Loucy (cell line): ENCODE measurements around the gene TM9SF1.
A peak's percentile ranks its signal among the peaks of the same experiment; 100 is the strongest.

Experiments
- CTCF ChIP-seq: fragments of 200-600 bp; sonication (generic); conservative IDR thresholded peaks from 2 replicates; pipeline ENCODE4 v1.5.1; 2014; ENCODE audit warnings: mild to moderate bottlenecking, antibody characterized with exemption, low read length
- EZH2phosphoT487 ChIP-seq: fragments of 200-600 bp; IDR thresholded peaks from 2 replicates; pipeline ENCODE4 v1.6.1; 2018; ENCODE audit warnings: antibody characterized with exemption, mild to moderate bottlenecking, moderate library complexity, borderline replicate concordance

DNA sequence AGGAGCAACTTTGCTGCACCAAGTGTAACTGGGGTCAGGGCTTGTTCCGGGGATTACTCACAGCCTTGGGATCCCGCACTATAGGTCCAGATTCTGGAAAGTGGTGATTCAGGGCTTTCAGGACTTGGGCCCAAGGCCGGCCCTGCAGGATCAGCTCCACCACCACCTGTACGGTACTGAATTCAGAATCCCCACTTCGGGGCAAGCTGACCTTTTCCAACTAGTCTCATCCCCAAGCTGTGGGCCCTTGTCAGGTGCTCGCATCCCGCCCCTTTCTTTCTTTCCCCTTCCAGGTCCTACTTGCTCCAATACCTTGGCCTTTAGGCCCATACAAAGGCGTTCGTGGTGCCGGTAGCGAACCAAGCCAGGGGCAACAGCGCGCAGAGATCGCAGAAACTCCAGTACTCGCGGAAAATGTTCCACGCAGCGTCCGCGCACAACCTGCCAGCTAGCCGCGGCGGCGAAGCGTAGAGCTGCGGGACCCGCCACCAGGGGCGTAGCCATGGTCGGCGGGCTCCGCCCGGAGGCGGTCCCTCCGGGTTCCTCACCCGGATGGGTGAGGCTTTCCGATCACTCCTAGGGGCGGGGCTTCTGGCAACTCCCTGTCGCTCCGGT, 46.7 kb upstream of the TM9SF1 start:
- TF ChIP-seq CTCF (peak; percentile 32; the same call in 1 of the 2 replicates), EZH2phosphoT487 (no peak)
